Measurements from ENCODE around the gene TCTN2. TPM values are rescaled to one million over a fixed set of nuclear protein-coding genes. Genes with fewer than 3 reads are reported as not detected.

The TCTN2 gene
- total RNA-seq, 1 donor from 2014 or later: 15.8 TPM

DNA sequence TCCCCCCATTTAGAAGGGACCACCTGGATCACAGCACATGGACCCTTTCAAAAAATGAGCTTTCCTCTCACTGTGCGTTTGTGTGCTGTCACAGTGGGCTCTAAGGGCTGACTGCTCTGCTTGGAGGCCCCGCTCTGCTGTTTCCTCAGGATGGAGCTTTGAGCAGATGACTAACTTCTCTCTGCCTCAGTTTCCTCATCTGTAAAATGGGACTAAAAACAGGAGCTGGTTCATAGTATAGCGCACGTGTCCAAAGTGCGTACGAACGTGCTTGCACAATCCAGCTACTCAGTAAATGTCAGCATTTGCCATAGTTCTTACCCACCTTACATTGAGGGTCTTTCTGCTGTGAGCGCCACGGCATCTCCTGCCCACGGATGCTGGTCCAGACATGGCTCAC lies 78.4 kb downstream of the TCTN2 start:
- Histone ChIP-seq H2AFZ (replicated peaks) (no peak overlapping the region), H3F3A (ENCODE audit: low read depth) (no peaks in the 10 kb centered on the region), H3K4me2 (no peak overlapping the region), H3K4me3 (no peak overlapping the region), H3K27me3 (no peaks in the 10 kb centered on the region), H3K36me3 (peaks cover 4% of the 10 kb centered on the region), H3K9ac (no peak overlapping the region), H3K79me2 (ENCODE audit: low read depth) (no peaks in the 10 kb centered on the region), H3K4me1 (no peaks in the 10 kb centered on the region), H4K20me1 (ENCODE audit: low read depth) (peaks cover 4% of the 10 kb centered on the region), H3K9me3 (ENCODE audit: low read depth) (no peaks in the 10 kb centered on the region), H3K27ac (no peak overlapping the region)
- H3K4me3 Mint-ChIP-seq: no peak overlapping the region
- H3K27ac Mint-ChIP-seq: no peak overlapping the region
- H3K4me1 Mint-ChIP-seq: no peaks in the 10 kb centered on the region
- H3K9me3 Mint-ChIP-seq: no peaks in the 10 kb centered on the region
- no peak for DNase-seq (ENCODE audit: low spot score)
- no peak for TF ChIP-seq EZH2phosphoT487 (IDR thresholded peaks at IDR 0.05)
- no peak for TF ChIP-seq EZH2 (IDR thresholded peaks at IDR 0.05)
- TF ChIP-seq, protein P1, sequence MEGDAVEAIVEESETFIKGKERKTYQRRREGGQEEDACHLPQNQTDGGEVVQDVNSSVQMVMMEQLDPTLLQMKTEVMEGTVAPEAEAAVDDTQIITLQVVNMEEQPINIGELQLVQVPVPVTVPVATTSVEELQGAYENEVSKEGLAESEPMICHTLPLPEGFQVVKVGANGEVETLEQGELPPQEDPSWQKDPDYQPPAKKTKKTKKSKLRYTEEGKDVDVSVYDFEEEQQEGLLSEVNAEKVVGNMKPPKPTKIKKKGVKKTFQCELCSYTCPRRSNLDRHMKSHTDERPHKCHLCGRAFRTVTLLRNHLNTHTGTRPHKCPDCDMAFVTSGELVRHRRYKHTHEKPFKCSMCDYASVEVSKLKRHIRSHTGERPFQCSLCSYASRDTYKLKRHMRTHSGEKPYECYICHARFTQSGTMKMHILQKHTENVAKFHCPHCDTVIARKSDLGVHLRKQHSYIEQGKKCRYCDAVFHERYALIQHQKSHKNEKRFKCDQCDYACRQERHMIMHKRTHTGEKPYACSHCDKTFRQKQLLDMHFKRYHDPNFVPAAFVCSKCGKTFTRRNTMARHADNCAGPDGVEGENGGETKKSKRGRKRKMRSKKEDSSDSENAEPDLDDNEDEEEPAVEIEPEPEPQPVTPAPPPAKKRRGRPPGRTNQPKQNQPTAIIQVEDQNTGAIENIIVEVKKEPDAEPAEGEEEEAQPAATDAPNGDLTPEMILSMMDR (IDR thresholded peaks at IDR 0.05): no peak
- peaks cover under 1% of the 10 kb centered on the region for H3K27me3 Mint-ChIP-seq (ENCODE audit: insufficient read depth, low read depth)
- H3K36me3 Mint-ChIP-seq: peaks cover 28% of the 10 kb centered on the region

- Histone ChIP-seq H3K27ac (no peak overlapping the region), H4K20me1 (ENCODE audit: low read depth) (peaks cover 4% of the 10 kb centered on the region), H3K79me2 (ENCODE audit: low read depth) (no peaks in the 10 kb centered on the region), H3K9me3 (ENCODE audit: low read depth) (no peaks in the 10 kb centered on the region), H3K4me1 (no peaks in the 10 kb centered on the region), H3K4me3 (no peak overlapping the region), H3K36me3 (peaks cover 4% of the 10 kb centered on the region), H2AFZ (replicated peaks) (no peak overlapping the region), H3K27me3 (no peaks in the 10 kb centered on the region), H3K9ac (no peak overlapping the region), H3F3A (ENCODE audit: low read depth) (no peaks in the 10 kb centered on the region), H3K4me2 (no peak overlapping the region)
- DNase-seq (ENCODE audit: low spot score): no peak
- Mint-ChIP-seq H3K4me1 (no peaks in the 10 kb centered on the region), H3K27ac (no peak overlapping the region), H3K36me3 (peaks cover 32% of the 10 kb centered on the region), H3K27me3 (ENCODE audit: insufficient read depth, low read depth) (no peaks in the 10 kb centered on the region), H3K9me3 (no peaks in the 10 kb centered on the region), H3K4me3 (no peak overlapping the region)
- TF ChIP-seq EZH2phosphoT487 (IDR thresholded peaks at IDR 0.05): no peak
- TF ChIP-seq EZH2 (IDR thresholded peaks at IDR 0.05): no peak
- TF ChIP-seq, protein P1 (IDR thresholded peaks at IDR 0.05): no peak
Measured at GRCh38 chr12:123750159-123750656, 79.3 kb downstream of the TCTN2 start.

DNA sequence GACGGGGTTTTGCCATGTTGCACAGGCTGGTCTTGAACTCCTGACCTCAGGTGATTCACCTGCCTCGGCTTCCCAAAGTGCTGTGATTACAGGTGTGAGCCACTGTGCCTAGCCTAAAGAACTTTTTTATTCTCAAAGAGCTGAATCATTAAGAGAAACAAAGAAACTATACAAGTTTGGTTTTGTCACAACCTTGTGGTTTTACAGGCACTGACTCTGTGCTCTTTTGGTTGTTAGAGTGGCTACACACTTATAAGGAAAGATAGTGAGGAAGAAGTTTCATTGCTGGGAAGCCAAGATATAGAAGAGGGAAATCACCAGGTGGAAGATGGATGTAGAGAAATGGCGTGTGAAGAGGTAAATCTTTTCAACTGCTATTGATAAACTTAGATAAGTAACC lies 81.1 kb downstream of the TCTN2 start:
- Histone ChIP-seq H3F3A (ENCODE audit: low read depth) (no peaks in the 10 kb centered on the region), H2AFZ (replicated peaks) (no peak overlapping the region), H3K27me3 (no peaks in the 10 kb centered on the region), H3K79me2 (ENCODE audit: low read depth) (no peaks in the 10 kb centered on the region), H3K4me3 (no peak overlapping the region), H3K9ac (no peak overlapping the region), H3K36me3 (peaks cover 4% of the 10 kb centered on the region), H3K9me3 (ENCODE audit: low read depth) (no peaks in the 10 kb centered on the region), H4K20me1 (ENCODE audit: low read depth) (peaks cover 4% of the 10 kb centered on the region), H3K4me2 (no peak overlapping the region), H3K27ac (no peak overlapping the region), H3K4me1 (no peaks in the 10 kb centered on the region)
- Mint-ChIP-seq H3K9me3 (no peaks in the 10 kb centered on the region), H3K27me3 (ENCODE audit: insufficient read depth, low read depth) (no peaks in the 10 kb centered on the region), H3K27ac (no peak overlapping the region), H3K4me3 (no peak overlapping the region), H3K4me1 (no peaks in the 10 kb centered on the region), H3K36me3 (peaks cover 28% of the 10 kb centered on the region)
- no peak for DNase-seq (ENCODE audit: low spot score)
- TF ChIP-seq, protein P1 (IDR thresholded peaks at IDR 0.05): no peak
